ENCODE measurements around the gene TCIRG1.

Gene TCIRG1

DNA sequence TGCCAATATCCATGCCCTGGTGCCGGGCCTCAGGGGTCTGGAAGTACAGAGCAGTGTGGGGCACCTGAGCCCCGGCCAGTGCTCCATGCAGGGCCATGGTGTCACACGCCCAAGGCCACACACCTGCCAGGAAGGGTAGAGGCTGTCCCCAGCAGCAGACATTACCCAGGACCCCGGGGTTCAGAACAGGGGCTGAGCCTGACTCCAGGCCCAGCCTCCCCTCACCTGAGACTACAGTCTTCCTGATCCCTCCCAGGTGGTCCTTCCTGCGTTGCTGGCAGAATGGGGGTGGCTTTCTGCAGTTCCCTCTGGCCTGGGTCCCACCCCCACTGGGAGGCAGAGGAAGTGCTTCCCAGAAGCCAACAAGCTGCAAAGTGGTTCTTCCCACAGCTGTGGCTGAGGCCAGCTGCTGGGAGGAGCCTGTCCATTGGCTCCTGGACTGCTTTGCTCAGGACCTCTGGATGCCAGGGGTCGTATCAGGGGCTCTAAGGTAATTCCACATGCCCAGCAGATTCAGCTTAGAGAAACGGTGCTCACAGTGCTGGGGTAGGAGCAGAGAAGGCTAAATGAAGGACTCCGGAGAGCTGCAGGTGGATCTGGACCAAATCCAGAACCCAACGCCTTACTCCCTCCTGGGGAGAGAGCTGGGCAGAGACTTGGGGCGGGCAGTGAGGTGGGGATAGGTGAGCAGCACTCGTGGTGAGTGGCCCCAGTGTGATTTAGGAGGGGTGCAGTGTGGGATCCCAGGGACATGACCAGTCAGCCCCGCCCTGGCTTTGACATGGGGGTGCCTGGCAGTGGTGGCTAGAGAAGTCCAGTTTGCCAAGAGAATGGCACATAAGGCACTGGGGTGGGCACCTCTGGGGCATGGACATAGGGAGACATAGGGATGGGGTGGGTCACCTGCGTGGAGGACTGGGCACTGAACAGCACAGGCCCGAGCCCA, 12.6 kb downstream of the TCIRG1 start:
- DNase-seq: no peak

DNA sequence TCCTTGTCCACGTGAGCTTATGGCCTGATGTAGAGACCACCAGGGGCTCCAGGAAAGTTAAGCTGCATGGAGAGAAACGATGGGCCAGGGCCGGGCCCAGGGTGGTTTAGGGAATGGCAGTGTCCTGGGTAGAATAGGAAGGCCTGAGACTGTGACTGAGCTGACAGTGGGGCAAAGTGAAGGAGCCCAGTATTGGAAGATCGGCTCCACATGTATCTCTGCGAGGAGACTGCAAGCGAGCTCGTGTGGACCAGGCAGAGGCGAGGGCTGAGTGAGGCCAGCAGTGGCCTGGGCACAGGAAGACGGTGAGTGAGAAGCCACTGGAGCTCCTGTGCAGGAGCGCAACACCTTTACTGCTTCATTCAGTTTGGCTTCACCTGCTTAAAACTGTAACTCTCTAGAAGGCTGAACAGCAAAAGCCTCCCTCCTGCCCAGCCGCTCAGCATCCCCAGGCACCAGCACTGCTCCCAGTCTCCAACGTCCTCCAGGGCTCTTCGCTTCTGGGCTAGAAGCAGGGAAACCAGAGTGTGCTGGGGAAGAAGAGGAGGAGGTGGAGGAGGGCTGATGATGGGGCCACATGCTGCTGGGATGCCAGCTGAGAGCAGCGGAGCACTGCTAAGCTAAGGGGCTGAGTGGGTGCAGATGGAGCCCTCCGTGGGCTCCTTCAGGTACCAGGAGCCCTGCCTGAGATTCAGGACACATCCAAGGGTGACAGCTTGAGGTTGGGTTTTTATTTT, 13.5 kb downstream of the TCIRG1 start:
- DNase-seq: no peak

DNA sequence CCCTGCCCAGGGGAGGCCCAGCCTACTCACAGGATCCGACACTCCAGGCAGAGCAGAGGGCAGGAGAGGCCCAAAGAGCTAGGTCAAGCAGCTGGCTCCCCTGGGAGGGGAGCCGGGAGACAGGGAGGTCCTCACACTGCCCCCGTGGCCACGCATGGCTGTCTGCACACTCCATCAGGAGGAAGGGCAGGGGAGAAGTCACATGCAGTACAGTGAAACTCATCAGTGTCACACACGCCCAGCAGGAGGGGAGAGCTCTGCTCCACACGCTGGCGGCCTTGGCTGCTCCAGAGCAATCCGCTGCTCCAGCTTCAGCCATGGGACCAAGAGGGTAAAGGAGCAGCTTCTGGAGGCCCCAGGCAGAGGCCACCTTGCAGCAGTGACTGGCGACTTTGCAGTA, 14.3 kb downstream of the TCIRG1 start:
- no peak for DNase-seq

- DNase-seq: no peak
Observed at GRCh38 chr11:68053981-68054812, 15.4 kb downstream of the TCIRG1 start.

- DNase-seq: no peak
Observed at GRCh38 chr11:68056317-68057285, 17.8 kb downstream of the TCIRG1 start.

GRCh38 chr11:68057807-68058206, 19.0 kb downstream of the TCIRG1 start:
- DNase-seq: no peak

DNA sequence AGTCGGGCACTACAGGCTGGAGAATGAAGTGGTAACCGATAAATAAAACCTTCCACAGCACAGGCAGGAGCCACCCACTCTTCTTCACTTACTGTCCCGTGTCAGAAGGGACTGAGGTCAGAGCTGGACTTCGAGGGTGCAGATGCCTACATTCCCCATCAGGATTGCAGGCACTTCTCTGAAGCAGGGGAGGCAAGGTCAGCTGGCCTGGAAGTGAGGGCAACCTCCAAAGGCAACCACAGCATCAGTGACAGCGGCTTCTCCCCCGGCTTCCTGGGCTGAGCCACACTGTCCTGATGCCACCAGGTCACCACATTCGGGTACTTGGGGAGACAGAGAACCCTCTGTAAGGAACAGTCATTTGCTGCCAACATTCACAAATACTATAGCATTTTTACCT, 22.7 kb downstream of the TCIRG1 start:
- no peak for DNase-seq

DNA sequence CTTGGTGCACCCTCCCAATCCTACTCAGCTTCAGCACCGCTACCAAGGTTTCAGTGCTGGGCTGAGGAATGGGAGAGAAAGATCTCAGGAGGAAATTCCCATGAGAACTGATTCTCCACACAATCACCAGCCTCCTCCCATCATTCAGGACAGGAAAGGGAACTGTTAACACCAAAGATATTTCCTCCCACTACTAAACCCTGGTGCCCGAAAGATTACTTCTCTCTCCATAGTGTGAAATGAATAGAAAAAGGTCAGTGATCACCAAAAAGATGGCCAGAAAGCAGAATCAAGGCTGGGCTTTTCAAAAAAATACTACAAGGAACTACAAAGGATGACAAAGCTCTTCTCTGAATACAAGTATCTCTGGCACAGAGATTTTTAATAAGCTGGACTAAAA, 26.1 kb downstream of the TCIRG1 start:
- no peak for DNase-seq

DNA sequence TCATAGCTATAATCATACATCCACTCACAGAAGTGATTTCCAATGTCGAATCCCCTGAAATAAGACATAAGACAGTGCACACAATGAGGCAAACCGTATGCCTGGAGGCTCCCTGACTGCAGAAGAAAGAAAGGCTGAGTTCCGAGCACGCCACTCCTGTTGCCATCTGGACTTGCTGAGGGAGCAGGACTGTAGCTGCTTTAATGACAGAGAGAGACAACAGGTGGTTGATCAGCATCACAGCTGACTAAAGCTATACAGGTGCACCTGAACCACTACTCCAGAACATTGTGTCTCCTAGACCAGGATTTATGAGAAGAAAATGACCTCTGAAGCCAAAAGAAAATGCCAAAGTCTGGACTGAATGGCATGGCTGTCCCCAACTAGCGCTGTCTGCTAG, 27.0 kb downstream of the TCIRG1 start:
- DNase-seq: no peak

DNA sequence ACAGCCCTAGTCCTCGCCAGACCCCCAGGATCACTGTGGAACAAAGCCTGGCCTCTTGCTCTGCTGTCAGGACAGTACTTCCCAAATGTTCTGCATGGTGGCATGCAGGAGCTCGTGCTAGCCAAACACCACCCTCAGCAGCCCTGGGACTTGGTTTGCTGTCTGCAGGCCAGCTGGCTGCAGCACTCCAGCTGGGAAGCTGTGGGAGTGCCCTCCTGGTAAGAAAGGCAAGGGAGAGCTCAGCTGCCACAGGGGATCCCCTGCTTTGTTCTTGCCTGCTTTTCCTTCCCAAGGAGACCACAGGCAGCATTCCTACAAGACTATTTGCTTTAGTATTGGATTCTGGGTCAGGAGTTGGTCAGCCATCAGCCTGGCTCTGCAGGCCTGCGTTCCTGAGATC, 27.9 kb downstream of the TCIRG1 start:
- DNase-seq: no peak

DNA sequence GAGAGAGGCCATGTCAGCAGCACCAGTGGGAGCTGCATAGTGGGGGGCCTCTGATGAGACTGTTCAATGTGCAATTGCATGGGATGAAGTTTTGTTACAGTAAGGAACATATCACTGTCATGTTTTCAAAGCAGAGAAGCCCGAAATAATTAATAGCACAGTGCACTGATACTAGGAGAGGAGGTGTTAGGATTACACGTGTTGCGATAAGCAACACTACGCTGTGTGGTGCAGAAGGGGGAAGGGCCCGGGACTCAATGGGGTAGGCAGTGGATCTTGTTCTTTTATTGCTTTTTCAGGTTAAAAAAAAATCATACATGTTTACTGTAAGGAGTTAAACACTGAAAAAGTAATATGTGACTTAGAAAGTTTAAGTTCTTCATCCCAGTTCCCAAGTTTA, 29.2 kb downstream of the TCIRG1 start:
- DNase-seq: no peak

DNA sequence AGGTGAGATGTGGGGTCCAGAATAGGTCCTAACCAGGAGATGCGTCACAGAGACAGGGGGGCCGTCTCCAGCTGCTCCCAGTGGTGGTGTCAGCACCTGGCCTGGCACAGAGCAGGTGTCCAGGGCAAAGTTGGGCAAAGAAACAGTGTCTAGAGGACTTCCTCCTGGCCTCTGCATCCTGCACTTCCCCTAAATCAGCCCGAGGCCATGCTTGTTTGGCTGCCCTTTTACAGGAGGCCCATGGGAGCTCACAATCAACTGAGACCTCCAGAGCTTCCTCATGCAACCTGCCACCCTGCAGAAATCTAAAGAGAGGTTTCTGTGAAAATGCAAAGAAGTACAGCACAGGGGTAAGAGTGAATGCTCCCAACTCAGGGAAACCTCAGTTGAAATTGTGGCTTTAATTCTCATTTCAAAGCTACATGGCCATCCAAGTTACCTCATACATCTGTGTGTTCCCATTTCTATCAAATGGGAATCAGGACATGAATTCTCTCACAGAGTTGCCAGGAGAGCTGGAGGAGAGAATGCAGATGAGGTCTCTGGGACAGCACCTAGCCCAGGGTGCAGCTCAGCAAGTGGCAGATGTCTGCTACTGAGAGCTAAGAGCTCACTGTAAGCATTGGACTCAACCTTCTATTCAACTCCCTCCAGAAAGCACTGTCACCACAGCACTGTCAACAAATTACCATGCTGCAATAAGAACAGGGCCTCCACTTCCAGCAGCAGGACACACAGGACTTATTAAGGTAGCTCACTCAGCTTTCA, 32.6 kb downstream of the TCIRG1 start:
- DNase-seq: no peak

- DNase-seq: no peak
Observed at GRCh38 chr11:68074584-68075352, 35.9 kb downstream of the TCIRG1 start.

DNA sequence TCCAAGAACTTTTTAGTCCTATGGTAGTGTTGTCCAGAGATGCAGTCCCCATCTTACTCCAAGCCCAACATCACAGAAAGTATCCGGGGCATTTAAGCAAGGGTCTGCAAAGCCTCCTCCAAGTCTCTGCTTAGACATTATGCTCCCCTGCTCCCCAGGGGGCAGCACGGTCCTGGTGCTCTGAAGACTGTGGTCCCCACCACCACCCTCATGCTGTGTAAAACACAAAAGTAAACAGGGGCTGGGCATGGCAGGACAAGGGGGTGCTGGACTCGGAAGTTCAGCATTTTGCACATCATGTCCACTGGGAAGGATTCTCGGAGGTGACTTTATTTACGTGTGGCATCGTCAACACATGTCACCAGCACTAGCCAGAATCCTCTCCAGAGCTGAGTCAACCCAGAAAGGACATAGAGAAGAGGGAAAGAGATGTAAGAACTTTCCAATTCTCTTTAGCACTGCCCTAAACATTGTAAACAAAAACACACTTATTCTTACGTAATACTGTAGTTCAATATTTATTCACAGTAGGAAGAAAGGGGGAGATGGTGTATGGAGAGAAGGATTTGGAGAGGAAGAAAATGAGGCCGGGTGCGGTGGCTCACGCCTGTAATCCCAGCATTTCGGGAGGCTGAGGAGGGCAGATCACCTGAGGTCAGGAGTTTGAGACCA, 37.7 kb downstream of the TCIRG1 start:
- DNase-seq: no peak

GRCh38 chr11:68077617-68078582, 39.1 kb downstream of the TCIRG1 start:
- no peak for DNase-seq

- DNase-seq: no peak
Observed at GRCh38 chr11:68080860-68081259, 42.0 kb downstream of the TCIRG1 start.

DNA sequence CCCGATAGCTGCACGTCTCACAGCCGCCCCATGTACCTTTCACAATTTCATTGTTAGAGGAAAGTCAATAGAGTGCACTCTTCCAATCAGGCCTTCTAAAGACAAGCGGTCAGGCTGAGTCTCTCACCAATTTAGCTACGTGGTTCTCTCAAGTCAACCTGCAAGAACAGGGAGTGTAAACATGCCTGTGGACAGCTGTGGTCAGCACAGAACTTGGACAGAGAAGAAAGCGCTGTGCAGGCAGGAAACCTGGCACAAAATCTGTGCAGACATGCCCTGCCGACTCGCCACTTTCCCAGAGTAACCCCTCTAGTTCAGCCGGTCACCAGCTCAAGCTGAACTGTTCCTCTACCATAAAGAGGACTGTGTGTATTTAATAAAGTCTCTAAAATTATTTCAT, 42.9 kb downstream of the TCIRG1 start:
- no peak for DNase-seq

GRCh38 chr11:68082481-68082880, 43.7 kb downstream of the TCIRG1 start:
- DNase-seq: no peak

DNA sequence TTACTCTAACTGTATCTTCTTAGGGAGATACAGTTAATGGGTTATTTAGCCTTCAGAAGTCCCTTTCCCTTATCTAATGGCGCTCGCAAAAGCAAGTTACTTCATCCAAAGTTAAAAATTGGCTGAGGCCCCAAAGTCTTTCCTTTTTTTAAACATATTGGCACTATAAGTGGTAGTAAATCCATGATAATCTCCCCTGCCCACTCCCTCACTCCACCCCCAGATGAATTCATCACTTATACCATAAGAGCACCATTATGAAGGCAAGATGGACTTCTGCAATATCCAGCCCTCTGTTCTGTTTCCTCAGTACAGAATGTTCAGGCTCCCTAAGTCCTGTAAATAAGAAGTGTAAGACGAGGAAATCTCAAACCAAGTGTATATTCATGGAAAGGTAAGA, 44.7 kb downstream of the TCIRG1 start:
- DNase-seq: no peak
